Upper lobe of right lung (tissue), 1 donor: ENCODE measurements around the gene BET1L. TPM values are rescaled to one million over a fixed set of nuclear protein-coding genes. Genes with fewer than 3 reads are reported as not detected.

ENCODE experiments used
- ATAC-seq: fragments of 200-7000 bp; cut with Tn5 transposase; one replicate; pipeline ENCODE4 v1.9.1; 2020; ENCODE audit warnings: mild to moderate bottlenecking, moderate library complexity
- DNase-seq: peaks from one replicate; pipeline ENCODE4 v3.0.0-alpha.2; 2020
- H3K27ac ChIP-seq: fragments of 200-600 bp; one replicate; pipeline ENCODE4 v1.8.0; 2022
- H3K27me3 ChIP-seq: fragments of 200-600 bp; one replicate; pipeline ENCODE4 v1.8.0; 2022; ENCODE audit warnings: mild to moderate bottlenecking
- H3K36me3 ChIP-seq: fragments of 200-600 bp; one replicate; pipeline ENCODE4 v1.8.0; 2022
- H3K4me1 ChIP-seq: fragments of 200-600 bp; one replicate; pipeline ENCODE4 v1.8.0; 2022
- H3K4me3 ChIP-seq: fragments of 200-600 bp; one replicate; pipeline ENCODE4 v1.8.0; 2022; ENCODE audit warnings: mild to moderate bottlenecking
- H3K9me3 ChIP-seq: fragments of 200-600 bp; one replicate; pipeline ENCODE4 v1.8.0; 2022
- intact Hi-C: fragments of 100-400 bp; cut with DNase I; formaldehyde crosslinking; loops from one replicate; pipeline ENCODE4 v1.11.0; 2022
- total RNA-seq: library from RNA; stranded (reverse); fragmentation: NEBNext Ultra II Directional; extraction: Animal tissue kit (Norgen Biotek cat#: 25700); gene quantifications from one replicate; pipeline ENCODE4 v1.2.1, GENCODE V29; 2021
- TF ChIP-seq, protein P1 (sequence below): fragments of 200-600 bp; IDR thresholded peaks from one replicate; pipeline ENCODE4 v1.8.0; 2022; ENCODE audit warnings: antibody characterized with exemption
- donor health status: DM: no; HTN: yes; CAD: no; lungs with severe emphysema.

The BET1L gene
- total RNA-seq, 1 donor from 2014 or later = 57.9 TPM

DNA sequence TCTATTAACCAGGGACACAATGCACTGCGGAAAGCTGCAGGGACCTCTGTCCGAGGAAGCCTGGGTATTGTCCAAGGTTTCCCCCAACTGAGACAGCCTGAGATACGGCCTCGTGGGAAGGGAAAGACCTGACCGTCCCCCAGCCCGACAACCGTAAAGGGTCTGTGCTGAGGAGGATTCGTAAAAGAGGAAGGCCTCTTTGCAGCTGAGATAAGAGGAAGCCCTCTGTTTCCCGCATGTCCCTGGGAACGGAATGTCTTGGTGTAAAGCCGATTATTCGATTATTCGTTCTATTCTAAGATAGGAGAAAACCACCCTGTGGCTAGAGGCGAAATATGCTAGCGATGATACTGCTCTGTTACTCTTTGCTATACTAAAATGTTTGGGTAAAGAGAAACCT lies 5.2 kb downstream of the BET1L start:
- DNase-seq (no peak), ATAC-seq (no peak)
- Histone ChIP-seq H3K27me3 (no peaks in the 10 kb centered on the region), H3K4me3 (no peak overlapping the region), H3K4me1 (peaks cover 16% of the 10 kb centered on the region), H3K27ac (no peak overlapping the region), H3K9me3 (no peaks in the 10 kb centered on the region), H3K36me3 (peaks cover 35% of the 10 kb centered on the region)
- TF ChIP-seq, protein P1, sequence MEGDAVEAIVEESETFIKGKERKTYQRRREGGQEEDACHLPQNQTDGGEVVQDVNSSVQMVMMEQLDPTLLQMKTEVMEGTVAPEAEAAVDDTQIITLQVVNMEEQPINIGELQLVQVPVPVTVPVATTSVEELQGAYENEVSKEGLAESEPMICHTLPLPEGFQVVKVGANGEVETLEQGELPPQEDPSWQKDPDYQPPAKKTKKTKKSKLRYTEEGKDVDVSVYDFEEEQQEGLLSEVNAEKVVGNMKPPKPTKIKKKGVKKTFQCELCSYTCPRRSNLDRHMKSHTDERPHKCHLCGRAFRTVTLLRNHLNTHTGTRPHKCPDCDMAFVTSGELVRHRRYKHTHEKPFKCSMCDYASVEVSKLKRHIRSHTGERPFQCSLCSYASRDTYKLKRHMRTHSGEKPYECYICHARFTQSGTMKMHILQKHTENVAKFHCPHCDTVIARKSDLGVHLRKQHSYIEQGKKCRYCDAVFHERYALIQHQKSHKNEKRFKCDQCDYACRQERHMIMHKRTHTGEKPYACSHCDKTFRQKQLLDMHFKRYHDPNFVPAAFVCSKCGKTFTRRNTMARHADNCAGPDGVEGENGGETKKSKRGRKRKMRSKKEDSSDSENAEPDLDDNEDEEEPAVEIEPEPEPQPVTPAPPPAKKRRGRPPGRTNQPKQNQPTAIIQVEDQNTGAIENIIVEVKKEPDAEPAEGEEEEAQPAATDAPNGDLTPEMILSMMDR = no peak
- intact Hi-C loops = no loop called here

DNA sequence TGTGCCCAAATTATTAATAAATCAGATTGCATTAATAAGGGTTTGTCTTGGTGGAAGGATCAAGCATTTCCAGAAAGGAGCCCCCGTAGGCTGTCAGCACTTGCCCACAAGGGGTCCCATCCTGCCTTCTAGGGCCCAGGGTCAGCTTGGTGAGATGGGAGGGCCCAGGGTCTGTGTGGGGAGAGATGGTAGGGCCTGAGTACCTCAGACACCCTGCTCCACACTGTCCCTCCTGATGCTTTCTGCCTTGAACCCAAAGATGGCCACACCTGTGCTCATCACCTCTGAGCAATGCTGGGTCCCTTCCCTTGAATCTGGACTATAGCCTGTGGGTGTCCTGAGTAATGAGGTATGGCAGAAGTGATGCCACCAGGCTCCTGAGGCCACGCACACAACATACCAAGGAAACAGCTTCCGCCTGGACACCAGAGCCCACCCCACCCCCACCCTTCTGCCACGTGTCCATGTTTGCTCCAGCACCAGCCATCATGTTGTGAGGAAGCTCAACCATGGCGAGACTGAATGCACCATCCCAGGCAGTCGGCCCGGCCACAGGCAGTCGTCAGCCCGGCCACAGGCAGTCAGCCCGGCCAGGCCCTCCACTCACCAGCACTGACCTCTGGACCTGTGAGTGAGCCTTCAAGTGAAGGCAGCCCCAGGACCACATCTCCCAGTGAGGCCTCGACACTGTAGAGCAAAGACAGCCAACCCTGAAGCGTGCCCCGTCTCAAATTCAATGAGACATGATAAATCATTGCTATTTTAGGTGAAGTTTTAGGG lies 6.8 kb downstream of the BET1L start:
- H3K4me1 ChIP-seq = peaks cover 6% of the 10 kb centered on the region
- TF ChIP-seq, protein P1 = no peak
- no peaks in the 10 kb centered on the region for H3K27me3 ChIP-seq
- H3K4me3 ChIP-seq = no peak overlapping the region
- no peak for ATAC-seq
- H3K9me3 ChIP-seq = no peaks in the 10 kb centered on the region
- H3K36me3 ChIP-seq = peaks cover 34% of the 10 kb centered on the region
- DNase-seq = peak; percentile 56
- no peak overlapping the region for H3K27ac ChIP-seq
- intact Hi-C loops = no loop called here

DNA sequence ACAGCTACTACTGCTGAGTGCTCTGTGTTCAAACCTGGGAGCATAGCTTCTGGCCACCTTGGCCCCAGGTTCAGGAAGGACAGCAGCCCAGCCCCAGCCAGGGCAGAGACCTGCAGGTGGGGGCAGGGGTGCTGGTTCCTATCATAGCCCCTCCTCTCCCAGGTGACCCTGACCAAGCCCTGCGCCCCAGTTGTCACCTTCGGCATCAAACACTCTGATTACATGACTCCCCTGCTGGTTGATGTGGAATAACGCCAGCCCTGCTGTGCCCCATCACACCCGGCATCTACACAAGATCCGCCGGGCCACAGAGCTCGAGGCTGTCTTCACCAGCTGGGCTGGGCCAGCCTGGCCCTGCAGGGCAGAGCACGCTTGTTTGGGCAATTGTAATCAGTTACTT lies 7.4 kb downstream of the BET1L start:
- ATAC-seq (no peak), DNase-seq (peak; percentile 55)
- Histone ChIP-seq H3K4me1 (no peaks in the 10 kb centered on the region), H3K4me3 (no peak overlapping the region), H3K27ac (no peak overlapping the region), H3K27me3 (no peaks in the 10 kb centered on the region), H3K9me3 (no peaks in the 10 kb centered on the region), H3K36me3 (peaks cover 28% of the 10 kb centered on the region)
- TF ChIP-seq, protein P1 = no peak
- intact Hi-C loops = no loop called here

DNA sequence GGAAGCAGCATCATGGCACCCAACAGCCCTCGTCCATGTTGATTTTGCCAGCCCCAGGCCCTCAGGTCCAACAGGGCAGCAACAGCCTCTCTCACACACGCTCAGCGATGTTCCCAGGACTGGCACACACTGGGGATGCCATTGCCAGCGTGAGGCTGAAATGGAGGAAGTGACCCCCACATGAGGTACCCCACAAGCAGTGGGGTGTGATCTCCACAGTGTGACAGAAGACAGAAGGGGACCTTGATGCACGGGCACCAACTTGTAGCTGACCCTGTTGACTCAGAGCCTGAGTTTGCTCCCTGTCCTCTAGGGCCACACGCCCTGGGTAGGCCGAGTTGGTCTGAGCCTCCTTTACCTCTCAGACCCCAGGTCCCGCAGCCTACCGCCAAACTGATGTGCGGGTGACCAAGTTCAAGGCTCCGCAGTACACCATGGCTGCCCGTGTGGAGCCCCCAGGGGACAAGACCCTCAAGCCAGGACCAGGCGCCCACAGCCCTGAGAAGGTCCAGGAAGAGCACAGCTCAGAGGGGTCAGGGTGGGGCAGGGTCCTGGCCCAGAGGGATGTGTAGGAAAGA lies 8.1 kb downstream of the BET1L start:
- no peaks in the 10 kb centered on the region for H3K27me3 ChIP-seq
- H3K4me1 ChIP-seq = no peaks in the 10 kb centered on the region
- H3K36me3 ChIP-seq = peaks cover 21% of the 10 kb centered on the region
- intact Hi-C loops = no loop called here
- TF ChIP-seq, protein P1 = no peak
- ATAC-seq = no peak
- H3K27ac ChIP-seq = no peak overlapping the region
- no peaks in the 10 kb centered on the region for H3K9me3 ChIP-seq
- DNase-seq = peak; percentile 63
- no peak overlapping the region for H3K4me3 ChIP-seq

DNA sequence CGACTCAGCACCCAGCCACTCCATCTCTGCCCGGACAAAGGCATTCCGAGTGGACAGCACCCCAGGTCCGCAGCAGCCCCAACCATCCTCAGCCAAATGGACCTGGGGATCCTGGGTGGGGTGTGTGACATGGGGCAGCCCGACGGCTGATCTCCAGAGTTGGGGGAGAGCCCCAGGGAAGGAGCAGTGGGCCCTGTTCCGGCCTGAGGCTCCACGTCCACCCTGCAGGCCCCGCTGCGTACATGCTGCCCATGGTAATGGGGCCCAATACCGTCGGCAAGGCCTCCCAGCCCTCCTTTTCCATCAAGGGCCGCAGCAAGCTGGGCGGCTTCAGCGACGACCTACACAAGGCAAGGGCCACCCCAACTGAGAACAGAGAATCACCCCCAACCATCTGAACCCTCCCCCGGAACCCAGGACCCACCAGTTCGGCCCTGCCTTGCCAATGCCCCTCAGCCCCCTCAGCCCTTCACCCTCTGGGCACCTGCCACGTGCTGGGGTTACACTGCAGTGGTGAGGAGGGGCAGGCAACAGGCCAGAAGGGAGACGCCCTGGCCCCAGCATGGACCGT lies 8.9 kb downstream of the BET1L start:
- H3K27ac ChIP-seq = no peak overlapping the region
- ATAC-seq = no peak
- H3K4me1 ChIP-seq = no peaks in the 10 kb centered on the region
- H3K9me3 ChIP-seq = no peaks in the 10 kb centered on the region
- TF ChIP-seq, protein P1 = no peak
- intact Hi-C loops = no loop called here
- no peak overlapping the region for H3K4me3 ChIP-seq
- H3K36me3 ChIP-seq = peaks cover 13% of the 10 kb centered on the region
- DNase-seq = peak; percentile 57
- H3K27me3 ChIP-seq = no peaks in the 10 kb centered on the region
